KG1 (cell line): Measurements from ENCODE around the gene NPFF.
"Not testable (repeated sequence)": the region's sequence is repeated elsewhere in the genome, so short reads cannot be mapped to it uniquely, and the experiment has no call there.

Source experiments
- DNase-seq: peaks from one replicate; lab custom pipeline; 2025; lab: John Stamatoyannopoulos, UW

Gene NPFF

DNA sequence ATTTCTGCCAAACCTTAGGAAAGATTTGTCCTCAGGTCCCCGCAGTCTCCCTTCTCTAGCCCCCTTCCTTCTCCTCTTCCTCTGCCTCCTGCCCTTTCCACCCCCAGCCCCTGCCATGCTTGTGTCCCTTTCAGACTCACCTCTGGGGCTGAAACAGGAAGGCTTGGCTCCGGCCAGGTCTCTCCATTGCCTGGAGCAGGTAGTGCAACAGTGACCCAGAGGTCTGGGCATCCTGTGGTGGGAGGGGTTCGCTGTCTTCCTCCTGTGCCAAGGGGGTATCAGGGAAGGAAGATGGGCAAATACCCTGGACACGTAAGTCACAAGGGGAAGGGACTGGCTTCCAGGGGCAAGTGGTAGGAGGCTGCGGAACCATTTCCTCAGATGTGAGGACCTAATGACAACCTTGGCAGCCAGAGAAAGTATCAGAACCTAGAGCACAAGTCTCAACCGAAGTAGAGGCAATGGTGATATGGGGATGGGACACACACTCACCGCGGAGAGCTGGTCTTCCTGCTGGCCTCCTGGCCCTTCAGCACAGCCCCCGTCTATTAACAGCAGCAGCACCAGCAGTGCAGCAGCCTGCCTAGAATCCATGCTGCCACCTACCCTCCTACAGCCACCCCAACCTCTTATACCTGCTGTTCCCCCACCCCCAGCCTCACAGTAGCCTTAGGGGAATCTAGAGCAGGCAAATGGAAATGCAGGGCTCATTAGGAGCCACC, at the start of gene NPFF:
Gene NPFF (minus strand): TSS at position 604 of the 722 bp plus-strand sequence. CDS start 10 bp downstream, at position 594.
- no peak for DNase-seq

DNA sequence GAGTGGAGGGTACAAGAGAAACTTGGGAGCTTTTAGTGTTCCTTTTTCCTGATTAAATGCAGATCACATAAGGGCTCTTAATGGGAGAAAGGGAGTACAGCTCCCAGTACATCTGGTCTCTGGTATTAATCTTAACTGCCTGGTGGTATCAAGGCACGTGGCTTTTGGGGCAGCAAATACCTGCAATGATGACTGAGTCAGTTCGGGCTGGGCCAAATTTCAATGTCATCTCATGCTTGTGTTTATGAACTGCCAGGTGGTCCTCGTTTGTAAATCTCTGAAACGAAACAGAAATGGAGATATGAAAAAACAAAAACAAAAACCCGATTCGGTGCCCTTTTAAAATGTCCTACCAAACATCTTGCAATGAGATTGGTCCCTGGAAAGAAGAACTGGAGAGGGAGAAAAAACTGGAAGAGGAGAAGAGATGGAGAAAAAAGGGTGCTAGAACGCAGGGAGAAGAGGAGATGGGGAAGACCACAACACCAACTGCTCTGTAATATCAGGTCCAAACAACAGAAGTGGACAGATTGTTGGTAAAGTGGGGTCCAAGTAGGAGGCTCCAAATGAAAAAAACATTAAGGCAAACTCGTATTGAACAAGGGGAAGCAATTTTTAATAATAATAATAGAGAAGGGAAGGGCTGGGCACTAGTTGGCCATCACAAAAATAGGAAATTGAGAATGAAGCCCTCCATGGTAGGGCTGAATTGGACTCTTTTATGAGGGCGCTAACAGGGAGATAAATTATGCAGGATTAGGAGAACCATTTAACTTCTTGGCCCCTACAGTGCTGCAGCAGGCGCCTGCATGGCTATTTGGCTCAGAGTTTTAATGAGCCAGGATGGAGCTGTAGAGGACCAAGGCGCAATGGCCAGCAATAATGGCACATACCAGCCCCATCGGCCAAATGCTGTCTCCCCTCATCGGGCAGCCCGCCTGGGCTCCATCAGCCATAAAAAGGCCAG, 45.4 kb upstream of the NPFF start:
- DNase-seq, result no peak

GRCh38 chr12:53551889-53552291, 44.6 kb upstream of the NPFF start:
- no peak for DNase-seq

- DNase-seq, result no peak
Observed at GRCh38 chr12:53550595-53550994, 43.3 kb upstream of the NPFF start.

GRCh38 chr12:53550131-53550530, 42.8 kb upstream of the NPFF start:
- not testable (repeated sequence) for DNase-seq

GRCh38 chr12:53548354-53548753, 41.1 kb upstream of the NPFF start:
- DNase-seq, result not testable (repeated sequence)

DNA sequence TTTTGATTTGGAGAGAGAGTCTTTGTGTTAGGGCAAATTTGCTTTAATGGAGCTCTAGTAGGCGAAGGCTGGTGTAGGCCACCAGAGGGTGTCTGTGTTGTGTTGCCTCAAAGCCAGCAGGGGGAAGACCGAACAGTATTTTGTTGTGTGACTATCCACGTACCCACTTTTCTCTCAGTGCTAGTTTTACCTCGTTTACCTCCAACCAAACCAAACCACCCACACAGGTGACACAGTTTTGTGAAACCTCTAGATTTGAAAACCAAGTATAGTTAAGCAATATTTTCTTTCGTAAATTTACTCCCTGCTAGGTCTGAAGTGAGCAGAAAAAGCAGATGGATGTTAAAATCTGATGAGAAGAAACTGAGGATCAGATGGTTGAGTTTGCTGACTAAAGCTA, 36.3 kb upstream of the NPFF start:
- DNase-seq, result no peak

DNA sequence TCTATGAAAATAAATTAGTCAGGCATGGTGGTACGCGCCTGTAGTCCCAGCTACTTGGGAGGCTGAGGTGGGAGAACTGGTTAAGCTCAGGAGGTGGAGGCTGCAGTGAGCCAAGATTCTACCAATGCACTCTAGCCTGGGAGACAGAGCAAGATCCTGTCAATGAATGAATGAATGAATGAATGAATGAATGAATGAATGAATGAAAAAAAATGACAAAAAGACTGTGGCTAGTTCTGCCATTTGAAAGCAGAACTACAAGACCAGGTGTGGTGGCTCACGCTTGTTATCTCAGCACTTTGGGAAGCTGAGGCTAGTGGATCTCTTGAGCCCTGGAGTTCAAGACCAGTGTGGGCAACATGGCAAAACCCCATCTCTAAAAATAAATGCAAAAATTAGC, 32.2 kb upstream of the NPFF start:
- no peak for DNase-seq

DNA sequence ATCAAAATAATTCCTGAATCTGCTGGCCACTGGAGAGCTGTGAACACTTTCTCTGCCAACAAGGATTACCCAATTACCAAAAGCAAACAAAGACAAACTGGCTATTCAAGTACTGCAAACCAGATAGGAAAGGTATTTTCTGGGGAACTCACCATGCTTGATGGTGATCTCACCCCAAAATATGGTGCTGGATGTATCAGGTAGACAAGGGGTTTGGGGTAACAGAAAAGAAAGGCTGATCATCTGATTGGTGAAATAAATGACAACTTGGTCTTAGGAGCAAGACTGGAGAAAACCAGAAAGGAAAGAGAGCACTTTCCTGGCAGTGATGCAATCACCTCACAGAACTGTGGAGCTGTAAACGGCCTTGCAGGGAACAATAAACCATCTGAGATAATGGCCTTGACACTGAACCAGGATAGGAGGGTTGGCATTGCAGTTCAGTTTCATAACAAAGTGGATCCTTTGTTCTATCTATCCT, 31.0 kb upstream of the NPFF start:
- DNase-seq, result no peak

DNA sequence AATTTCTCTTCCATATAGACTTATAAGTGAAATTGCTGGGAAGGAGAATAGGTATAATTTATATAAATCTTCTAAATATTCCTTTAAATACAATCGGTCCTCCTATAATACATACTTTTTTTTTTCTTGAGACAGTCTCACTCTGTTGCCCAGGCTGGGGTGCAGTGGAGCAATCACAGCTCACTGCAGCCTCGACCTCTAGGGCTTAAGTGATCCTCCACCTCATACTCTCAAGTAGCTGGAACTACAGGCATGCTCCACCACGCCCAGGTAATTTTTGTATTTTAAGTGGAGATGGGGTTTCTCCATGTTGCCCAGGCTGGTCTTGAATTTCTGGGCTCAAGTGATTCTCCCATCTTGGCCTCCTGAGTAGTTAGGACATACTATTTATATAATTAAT, 29.7 kb upstream of the NPFF start:
- DNase-seq, result no peak

DNA sequence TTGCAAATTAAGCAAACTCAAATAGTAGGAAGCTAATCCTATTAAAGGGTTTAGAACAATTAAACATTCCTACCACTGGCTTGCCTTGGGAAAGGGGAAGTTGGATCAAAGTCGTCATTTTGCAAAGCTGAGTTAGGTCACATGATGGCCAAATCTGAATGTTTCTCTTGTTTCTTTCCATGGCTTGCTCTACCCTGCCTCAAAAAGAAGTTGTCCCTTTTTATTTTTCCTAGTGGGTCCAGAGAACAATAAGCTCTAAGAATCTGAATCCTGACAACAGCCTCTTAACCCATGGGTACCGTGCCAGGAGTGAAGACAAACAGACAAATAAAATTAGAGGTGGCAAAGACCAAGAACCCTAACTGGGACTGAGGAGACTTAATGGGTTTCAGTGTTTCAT, 26.2 kb upstream of the NPFF start:
- no peak for DNase-seq

DNA sequence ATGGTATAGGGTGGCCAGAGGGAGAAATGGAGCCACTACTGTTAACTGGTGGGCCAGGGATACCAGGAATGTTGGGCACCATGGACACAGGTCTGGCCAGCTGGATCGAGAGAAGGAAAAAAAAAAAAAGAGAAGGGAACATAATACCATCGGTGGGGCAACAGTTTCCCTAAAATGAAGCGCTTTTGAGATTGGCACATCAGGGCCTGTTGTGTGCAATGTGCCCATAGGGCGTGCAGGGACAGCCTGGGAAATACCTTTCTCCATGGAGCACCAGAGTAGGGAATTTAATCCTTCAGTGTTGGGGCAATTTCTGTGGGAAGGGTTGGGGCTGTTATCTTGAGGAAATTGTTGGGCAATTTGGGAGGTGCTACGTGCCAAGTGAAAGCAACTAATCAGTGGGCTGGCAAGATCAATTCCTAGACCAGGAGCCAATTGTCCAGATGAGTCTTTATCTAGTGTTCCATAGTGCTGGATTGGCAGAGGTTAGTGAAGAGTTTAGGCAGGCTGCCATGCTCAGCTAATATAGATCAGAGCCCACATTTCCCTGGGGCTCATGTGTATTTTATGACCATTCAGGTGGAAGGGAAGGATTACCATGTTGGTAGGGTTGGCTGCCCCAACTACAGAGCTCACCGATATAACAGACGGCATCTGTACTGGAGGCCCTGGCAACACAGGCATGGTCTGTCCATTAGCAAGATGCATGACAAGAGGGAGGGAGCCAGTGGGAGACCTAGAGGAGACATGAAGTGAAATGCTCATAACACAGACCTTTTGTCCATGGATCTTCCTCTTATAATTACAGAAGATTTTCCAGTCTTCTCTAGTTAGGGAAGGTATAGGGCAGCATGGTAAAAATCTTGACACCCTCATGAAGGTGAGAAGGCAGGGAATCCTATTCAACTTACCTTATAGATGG, 25.5 kb upstream of the NPFF start:
- no peak for DNase-seq

GRCh38 chr12:53532021-53532420, 24.7 kb upstream of the NPFF start:
- no peak for DNase-seq

GRCh38 chr12:53530920-53531319, 23.6 kb upstream of the NPFF start:
- DNase-seq, result no peak

DNA sequence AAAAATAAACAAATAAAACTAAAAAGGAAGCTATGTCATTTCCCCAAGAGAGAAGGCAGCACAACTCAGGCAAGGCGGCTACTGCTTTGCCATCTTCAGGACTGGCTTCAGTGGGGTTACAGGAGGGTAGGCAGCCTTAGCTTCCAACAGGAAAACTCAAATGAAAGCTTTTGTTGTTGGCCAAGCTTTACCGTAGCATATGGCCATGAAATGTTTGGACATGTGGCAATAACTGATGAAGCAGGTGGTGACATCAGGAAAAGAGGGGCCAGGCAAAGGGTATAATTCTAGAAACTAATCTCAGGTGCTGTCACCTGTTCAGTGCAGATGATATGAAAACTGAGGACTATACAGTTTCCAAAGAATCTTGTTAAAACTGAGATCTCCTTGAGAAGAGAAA, 22.8 kb upstream of the NPFF start:
- no peak for DNase-seq

DNA sequence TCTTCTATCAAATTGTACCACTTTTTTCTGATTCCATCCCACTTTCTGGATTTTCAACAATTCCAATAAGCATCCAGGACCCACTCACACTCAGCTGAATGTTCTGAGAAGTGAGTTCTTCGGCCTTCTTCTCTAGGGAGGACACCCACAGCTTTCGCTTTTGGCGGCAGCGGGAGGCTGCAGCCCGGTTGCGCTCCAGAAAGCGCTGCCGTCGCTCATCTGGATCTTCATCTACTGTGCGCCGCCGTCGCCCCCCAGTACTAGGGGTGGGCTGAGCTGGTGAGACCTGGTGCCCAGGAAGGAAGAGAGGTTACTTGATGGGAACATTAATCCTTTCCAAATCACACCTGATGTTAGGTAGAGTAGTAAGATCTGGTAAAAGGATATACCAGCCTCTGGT, 17.2 kb upstream of the NPFF start:
- DNase-seq, result no peak

GRCh38 chr12:53523131-53523530, 15.8 kb upstream of the NPFF start:
- no peak for DNase-seq

- no peak for DNase-seq
Observed at GRCh38 chr12:53518381-53518780, 11.1 kb upstream of the NPFF start.

DNA sequence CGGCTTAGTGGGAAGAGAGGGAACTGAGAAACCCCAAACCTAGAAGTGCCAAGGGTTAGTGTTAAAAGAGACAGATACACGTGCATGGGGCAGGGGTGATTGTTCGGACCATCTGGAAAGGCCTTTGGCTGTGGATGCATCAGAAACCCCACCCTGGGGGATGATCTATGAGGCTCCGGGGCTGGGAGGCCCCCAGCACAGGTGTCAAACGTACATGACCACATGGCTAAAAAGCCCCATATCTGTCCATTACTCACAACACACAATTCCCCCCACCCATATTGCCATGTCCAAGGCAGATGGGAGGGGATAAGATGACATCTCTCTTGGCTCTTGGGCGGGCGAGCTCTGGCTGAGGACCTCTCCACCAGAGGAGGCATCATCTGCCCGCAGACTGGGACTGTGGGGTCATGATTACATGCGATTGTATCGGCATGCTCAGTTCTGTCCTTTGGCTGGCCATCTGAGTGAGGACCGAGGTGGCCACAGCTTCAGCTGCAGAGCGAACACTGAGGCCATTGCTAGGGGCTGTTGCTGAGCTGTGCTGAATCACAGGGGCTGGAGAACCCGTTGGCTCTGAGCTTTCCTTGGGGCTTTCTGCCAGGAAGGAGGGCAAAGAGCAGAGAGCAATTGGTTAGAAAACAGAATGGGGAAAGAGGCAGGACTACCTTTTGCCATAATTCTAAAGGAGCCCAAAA, 9.6 kb upstream of the NPFF start:
- no peak for DNase-seq

DNA sequence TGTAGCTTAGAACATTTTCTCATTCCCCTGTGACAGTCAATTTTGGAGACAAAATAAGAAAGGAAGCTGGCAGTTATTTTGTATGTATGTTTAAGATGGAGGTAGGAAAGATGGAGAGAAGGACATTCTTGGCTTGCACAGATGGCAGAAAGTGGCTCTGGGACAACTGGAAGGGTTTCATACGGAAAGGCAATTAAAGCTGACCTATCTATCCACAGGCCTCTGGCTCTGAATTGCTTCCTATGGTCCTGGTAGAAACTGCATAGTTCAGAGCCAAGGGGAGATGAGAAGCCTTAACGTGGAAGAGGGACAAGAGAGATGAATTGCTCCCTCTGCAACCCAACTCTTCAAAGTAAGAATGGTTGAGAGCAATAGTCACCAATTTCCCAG, 8.0 kb upstream of the NPFF start:
- no peak for DNase-seq

DNA sequence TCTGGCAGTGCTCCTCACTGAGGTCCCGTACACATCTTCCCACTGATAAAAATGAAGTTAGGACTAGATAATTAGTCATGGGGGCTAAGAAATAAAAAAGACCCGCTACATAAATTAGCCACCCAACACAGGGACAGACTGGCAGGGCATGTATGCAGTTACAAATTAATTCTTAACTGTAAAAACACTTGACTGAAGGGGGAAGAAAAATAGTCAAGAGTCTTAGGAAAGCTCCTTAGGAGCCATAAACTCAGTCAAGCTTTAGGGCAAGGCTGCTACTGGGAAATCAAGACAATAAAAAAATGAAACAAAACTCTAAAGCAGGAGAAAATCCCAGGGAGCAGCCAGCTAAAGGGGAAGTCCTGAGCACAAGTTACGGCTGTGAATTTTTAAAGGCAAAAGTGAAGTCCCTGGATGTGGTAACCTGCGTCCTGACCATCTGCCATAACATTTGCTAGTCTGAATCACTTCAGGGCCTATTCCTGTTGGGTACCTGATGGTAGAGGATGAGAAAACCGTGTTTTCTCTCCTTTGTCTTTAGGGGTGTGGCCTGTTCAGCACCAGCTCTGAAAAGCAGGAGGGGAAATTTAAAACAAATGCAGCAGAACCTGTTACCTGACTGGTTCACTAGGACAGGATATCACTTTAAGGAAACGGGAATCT, 7.5 kb upstream of the NPFF start:
- no peak for DNase-seq
